GM18858 (cell line): ENCODE results near the gene HAS3.
"Not testable (repeated sequence)": the region's sequence is repeated elsewhere in the genome, so short reads cannot be mapped to it uniquely, and the experiment has no call there.

ENCODE experiments used
- ATAC-seq: cut with Tn5 transposase; IDR thresholded peaks from one replicate; pipeline ENCODE4 v1.9.1; 2021; ENCODE audit not compliant: unreplicated experiment

Gene HAS3

GRCh38 chr16:69105501-69106361, at the start of gene HAS3:
Gene HAS3 (plus strand): TSS chr16:69105653. CDS start chr16:69109396, 3,743 bp downstream.
- no peak for ATAC-seq

DNA sequence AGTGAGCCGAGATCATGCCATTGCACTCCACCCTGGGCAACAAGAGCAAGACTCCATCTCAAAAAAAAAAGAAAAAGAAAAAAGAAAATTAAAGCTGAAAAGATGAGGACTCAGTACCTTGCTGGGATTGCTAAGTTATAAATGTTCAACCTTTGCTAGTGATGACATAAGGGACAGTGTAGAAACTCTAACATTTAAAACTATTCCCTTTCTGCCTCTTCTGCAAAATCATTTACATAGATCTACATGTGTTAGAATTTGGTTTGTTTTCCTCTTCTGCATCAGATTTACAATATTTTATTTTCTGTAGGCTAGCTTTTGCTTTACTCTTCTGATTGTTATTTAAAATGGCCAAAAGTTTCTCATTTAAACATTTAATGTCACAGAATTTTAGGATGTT, 49.5 kb upstream of the HAS3 start:
- ATAC-seq = no peak

GRCh38 chr16:69056421-69056820, 49.0 kb upstream of the HAS3 start:
- no peak for ATAC-seq

DNA sequence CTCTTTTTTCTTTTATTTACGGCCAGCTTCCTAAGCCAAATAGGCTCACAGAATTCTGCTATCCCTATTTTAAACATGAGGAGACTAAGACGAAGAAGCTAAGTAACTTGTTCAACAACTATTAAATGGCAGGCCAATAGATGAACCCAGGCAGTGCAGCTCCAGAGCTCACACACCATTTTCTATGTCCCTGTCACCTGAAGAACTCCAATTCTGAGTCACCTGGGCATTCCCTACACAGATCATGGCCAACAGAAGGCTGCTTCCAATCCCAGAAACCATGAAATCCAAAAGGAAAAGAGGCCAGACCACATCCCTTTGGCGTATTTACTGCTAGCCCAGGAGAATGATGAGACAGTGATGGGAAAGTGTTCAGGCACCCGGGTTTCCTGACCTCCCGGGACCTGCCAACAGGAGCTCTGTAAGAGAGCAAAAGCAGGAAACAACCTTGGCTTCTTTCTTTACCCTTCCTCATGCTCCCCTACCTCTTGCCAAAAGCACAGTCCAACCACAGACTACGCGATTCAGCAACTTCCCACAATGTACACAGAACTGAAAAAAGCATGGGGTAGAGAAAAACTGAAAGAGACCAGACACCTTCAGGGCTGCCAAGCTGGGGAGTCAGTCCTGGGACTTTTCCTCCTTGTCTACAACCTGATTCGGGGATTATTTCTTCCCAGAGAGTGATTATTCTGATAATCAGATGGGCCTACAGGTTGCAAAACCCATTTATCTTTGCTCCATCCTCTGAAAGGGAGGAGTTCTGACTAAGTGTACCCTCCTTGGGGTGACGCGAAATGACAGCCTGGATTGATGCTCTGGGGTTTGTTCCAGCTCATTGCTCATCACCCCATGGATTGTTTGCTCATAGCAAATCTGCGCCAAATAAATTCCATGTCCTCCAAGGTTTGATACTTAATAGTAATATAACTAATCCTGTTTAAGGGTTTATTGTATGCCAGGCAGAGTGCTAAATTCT, 47.8 kb upstream of the HAS3 start:
- no peak for ATAC-seq

- ATAC-seq = not testable (repeated sequence)
Observed at GRCh38 chr16:69063491-69063890, 42.0 kb upstream of the HAS3 start.

- no peak for ATAC-seq
Observed at GRCh38 chr16:69064124-69064763, 41.2 kb upstream of the HAS3 start.

DNA sequence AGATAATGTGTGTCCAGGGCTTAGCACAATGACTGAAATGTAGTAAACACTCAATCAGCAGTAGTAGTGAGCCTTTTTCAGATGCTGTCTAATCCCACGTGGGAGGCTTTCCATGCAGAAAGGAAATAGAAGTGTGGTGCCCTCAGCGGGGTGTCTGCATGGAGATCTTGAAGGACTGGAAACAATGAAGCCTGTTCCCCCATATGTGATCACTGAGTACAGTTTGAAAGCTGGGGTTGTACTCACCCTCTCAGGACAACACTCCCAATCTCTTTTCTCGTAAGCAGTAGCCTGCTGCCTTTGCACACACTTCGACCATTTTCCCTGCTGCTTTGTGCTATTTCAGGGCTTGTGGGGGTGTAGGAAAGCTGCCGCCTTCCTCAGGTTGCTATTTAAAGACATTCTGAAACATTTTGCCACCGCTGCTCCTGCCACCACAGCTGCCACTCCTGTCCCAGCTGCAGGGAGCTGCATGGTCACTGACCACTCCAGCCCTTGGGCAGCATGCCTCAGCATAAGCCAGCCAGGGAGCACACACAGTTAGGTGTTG, 40.6 kb upstream of the HAS3 start:
- no peak for ATAC-seq

DNA sequence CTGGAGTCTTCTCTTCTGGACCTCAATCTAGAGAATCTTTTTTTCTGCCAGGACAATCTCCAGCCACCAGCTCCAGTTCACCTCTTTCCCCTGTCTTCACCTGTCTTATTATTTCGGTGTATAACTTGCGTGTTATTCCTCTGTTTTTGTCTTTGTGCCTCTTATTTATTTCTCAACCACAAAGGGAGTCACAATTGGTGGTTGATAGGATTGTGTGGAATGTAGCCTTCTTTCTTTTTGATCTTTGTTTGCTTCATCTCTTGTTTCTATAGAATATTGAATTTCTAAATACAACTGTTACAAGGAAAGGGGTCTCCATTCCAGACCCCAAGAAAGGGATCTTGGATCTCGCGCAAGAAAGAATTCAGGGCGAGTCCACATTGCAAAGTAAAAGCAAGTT, 35.9 kb upstream of the HAS3 start:
- no peak for ATAC-seq

- no peak for ATAC-seq
Observed at GRCh38 chr16:69071036-69071435, 34.4 kb upstream of the HAS3 start.

DNA sequence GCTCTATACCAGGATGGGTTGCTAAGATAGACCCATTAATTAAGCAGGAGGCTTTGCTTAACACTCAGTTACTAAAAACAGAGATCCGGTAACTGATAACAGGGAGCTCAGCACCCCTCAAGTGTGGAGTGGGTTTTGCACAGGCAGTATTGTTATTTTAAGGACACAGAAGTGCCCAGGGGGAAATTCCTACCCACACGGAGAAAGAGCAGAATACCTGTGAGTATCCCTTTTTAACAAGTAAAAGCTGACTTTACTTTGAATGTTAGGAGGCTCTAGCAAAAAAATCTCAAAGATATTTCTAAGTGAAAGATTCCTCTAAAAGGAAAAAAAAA, 32.8 kb upstream of the HAS3 start:
- ATAC-seq = no peak

- ATAC-seq = no peak
Observed at GRCh38 chr16:69073181-69073702, 32.2 kb upstream of the HAS3 start.

GRCh38 chr16:69077251-69077650, 28.2 kb upstream of the HAS3 start:
- ATAC-seq = no peak

- ATAC-seq = no peak
Observed at GRCh38 chr16:69078073-69078472, 27.4 kb upstream of the HAS3 start.

DNA sequence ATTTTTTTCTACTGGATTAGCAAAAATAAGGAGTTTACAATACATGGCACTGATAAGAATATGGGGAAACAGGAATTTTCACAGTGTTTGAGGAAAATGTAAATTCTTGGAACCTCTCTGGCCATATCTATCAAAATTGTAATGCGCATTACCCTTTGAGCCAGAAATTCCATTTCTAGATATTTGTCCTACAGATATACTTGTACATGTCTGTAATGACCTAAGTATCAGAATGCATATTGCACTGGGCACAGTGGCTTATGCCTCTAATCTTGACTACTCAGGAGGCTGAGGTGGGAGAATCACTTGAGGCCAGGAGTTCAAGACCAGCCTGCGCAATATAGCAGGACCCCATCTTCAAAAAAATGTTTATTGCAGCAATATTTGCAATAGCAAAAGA, 25.8 kb upstream of the HAS3 start:
- no peak for ATAC-seq

DNA sequence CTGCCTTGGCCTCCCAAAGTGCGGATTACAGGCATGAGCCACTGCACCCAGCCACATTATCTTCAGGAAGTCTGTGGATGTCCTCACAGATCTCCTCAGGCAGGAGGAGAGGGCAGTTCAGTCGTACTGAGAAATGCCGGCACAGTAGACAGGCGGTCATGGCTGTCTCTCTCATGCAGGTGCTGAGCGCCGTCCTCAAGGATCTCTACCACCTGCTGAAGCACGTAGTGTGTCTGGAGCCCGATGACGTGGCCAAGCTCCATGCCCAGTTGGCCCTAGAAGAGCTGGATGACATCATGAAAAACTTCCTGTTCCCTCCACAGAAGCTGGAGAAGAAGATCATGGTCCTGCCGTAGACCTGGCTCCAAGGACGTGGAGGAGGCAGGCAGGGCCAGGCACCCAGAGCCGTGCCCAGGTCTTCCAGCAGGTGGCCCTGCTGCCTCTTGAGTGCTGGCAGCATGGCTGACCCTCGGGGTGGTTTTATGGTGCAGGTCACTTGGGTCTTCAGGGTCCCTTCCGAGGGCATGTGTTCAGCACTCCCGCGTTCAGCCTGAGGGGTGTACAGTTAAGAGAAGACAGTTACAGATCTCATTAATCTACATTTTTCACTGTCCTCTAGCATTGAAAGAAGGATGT, 22.0 kb upstream of the HAS3 start:
- ATAC-seq = no peak

- ATAC-seq = no peak
Observed at GRCh38 chr16:69084289-69084688, 21.2 kb upstream of the HAS3 start.

- ATAC-seq = no peak
Observed at GRCh38 chr16:69085032-69085695, 20.3 kb upstream of the HAS3 start.

DNA sequence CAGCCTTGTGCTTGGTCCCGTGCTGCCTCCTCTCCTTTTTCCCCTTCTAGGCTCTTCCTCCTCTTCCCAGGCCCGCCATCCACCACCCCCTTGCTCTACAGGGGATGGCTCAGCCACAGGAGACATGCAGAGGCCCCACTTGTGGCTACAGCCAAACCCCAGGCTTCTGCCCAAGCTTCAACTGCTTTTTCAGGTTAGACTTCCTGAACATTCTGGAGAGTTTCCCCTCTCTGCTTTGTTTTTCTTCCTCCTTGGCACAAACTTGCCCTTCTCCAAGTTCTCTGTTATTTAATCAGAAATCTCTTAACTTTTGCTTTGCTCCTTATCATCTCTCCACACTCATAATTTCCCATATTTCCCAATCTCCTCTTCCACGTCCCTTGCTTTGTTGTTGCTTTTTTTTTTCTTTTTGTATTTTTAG, 18.3 kb upstream of the HAS3 start:
- ATAC-seq = no peak

- ATAC-seq = no peak
Observed at GRCh38 chr16:69088684-69089083, 16.8 kb upstream of the HAS3 start.
